Caco-2 (cell line): Measurements from ENCODE around the gene ARHGAP30. TPM values are rescaled to one million over a fixed set of nuclear protein-coding genes. Genes with fewer than 3 reads are reported as not detected.
"Not testable (repeated sequence)": the region's sequence is repeated elsewhere in the genome, so short reads cannot be mapped to it uniquely, and the experiment has no call there.

ENCODE experiments used
- BruUV-seq: library from RNA; stranded (reverse); fragments of 400-500 nt; replicated peaks from 2 replicates; lab custom pipeline; 2021; lab: Mats Ljungman, UMichigan
- CTCF ChIA-PET: fragments of 300-600 bp; sonication (Branson Sonifier 250); formaldehyde crosslinking; loops from one replicate; lab custom pipeline; 2022; ENCODE audit warnings: antibody characterized with exemption; lab: Charles Lee
- POLR2A ChIA-PET: fragments of 300-600 bp; sonication (Branson Sonifier 250); formaldehyde crosslinking; loops from one replicate; lab custom pipeline; 2022; ENCODE audit warnings: antibody characterized with exemption; lab: Charles Lee
- DNase-seq, 2 experiments: peaks; one replicate each; pipeline versions ENCODE4 v3.0.0 to v3.0.0-alpha.2; 2020 to 2022
- H3K27me3 ChIP-seq: replicated peaks from 2 replicates; pipeline ENCODE4 v1.6.0; 2011; ENCODE audit warnings: low read length; ENCODE audit not compliant: control insufficient read depth, insufficient read depth
- H3K36me3 ChIP-seq: 2 replicates; pipeline ENCODE4 v1.5.1; 2011; ENCODE audit warnings: low read length; ENCODE audit not compliant: control insufficient read depth, insufficient read depth
- H3K4me1 ChIP-seq: fragments of 250-450 bp; sonication (Bioruptor Pico); 2 replicates; pipeline ENCODE4 v1.5.1; 2020; ENCODE audit warnings: mild to moderate bottlenecking
- H3K4me3 ChIP-seq: 2 replicates; pipeline ENCODE4 v1.5.1; 2011; ENCODE audit warnings: low read depth, mild to moderate bottlenecking, control low read depth, low read length
- H3K9me3 ChIP-seq: fragments of 250-450 bp; sonication (Bioruptor Pico); 2 replicates; pipeline ENCODE4 v1.5.1; 2020; ENCODE audit warnings: mild to moderate bottlenecking, moderate library complexity
- H3K27ac Mint-ChIP-seq: one replicate; pipeline ENCODE4 v1.8.0; 2022; ENCODE audit warnings: mixed read lengths; ENCODE audit not compliant: unreplicated experiment
- H3K27me3 Mint-ChIP-seq: one replicate; pipeline ENCODE4 v1.8.0; 2022; ENCODE audit warnings: mixed read lengths; ENCODE audit not compliant: insufficient read depth, unreplicated experiment
- H3K36me3 Mint-ChIP-seq: one replicate; pipeline ENCODE4 v1.8.0; 2022; ENCODE audit warnings: mild to moderate bottlenecking, mixed read lengths; ENCODE audit not compliant: insufficient read depth, unreplicated experiment
- H3K4me1 Mint-ChIP-seq: one replicate; pipeline ENCODE4 v1.8.0; 2022; ENCODE audit warnings: low read depth, mixed read lengths; ENCODE audit not compliant: unreplicated experiment
- H3K4me3 Mint-ChIP-seq: one replicate; pipeline ENCODE4 v1.8.0; 2022; ENCODE audit warnings: mild to moderate bottlenecking, moderate library complexity, mixed read lengths; ENCODE audit not compliant: unreplicated experiment
- H3K9me3 Mint-ChIP-seq: one replicate; pipeline ENCODE4 v1.8.0; 2022; ENCODE audit warnings: mixed read lengths; ENCODE audit not compliant: unreplicated experiment
- intact Hi-C: fragments of 100-400 bp; cut with micrococcal nuclease; formaldehyde crosslinking; loops from one replicate; pipeline ENCODE4 v1.10.0; 2022; ENCODE audit not compliant: unreplicated experiment
- total RNA-seq: library from RNA; stranded (reverse); gene quantifications from 2 replicates; pipeline ENCODE4 v1.2.3, GENCODE V29; 2022
- TF ChIP-seq, protein P1 (sequence below), 2 experiments: fragments of 200-600 bp in 1 of 2; IDR thresholded peaks; 1 replicate in 1 of 2; 2 replicates in 1 of 2; pipeline versions ENCODE4 v1.5.1 to v1.8.0; 2011 to 2022; ENCODE audit warnings: antibody characterized with exemption in 1 of 2, control low read depth in 1 of 2, inconsistent platforms in 1 of 2, low read depth in 1 of 2, low read length in 1 of 2, mild to moderate bottlenecking in 1 of 2, moderate library complexity in 1 of 2; ENCODE audit not compliant: insufficient read depth in 1 of 2, severe bottlenecking in 1 of 2, unreplicated experiment in 1 of 2

Gene ARHGAP30
- total RNA-seq, 1 experiment from 2014 or later, result not detected

DNA sequence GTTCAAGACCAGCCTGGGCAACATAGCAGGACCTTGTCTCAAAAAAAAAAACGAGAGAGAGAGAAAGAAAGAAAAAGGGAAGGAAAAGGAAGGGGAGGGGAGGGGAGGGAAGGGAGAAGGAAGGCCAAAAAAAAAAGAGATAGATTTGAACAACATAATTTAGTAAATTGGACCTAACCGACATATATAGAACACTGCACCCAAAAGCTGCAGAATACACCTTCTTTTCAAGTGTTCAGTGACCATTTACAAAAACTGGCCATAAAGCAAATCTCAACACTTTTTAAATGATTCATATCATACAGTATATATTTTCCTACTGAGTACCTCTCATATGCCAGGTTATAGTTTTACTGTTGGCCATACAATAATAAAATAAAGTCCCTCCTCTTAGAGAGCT is 37.8 kb downstream of the ARHGAP30 start:
- no TSS peak for BruUV-seq
- H3K4me3 ChIP-seq, result no peak overlapping the region
- no peaks in the 10 kb centered on the region for H3K36me3 ChIP-seq
- ChIA-PET CTCF (interaction anchor here (0.6 kb wide), 1 partner anchor 25 kb away, joined by 4 read pairs; no protein-coding TSS in a partner anchor), POLR2A (interaction anchor here (2.0 kb wide), 1 partner anchor 11 kb away, joined by 19 read pairs; the partner anchor contains the start of gene F11R)
- 0 out of 2 replicates have a peak, but pooled peaks cover 6% of the 10 kb centered on the region for H3K9me3 ChIP-seq
- no peaks in the 10 kb centered on the region for H3K36me3 Mint-ChIP-seq
- H3K27me3 ChIP-seq, result no peaks in the 10 kb centered on the region
- peaks cover 9% of the 10 kb centered on the region for H3K4me1 Mint-ChIP-seq
- no peaks in the 10 kb centered on the region for H3K27me3 Mint-ChIP-seq
- DNase-seq, result no peak
- H3K4me1 ChIP-seq, result no peaks in the 10 kb centered on the region
- no peak overlapping the region for H3K27ac Mint-ChIP-seq
- intact Hi-C loops, result no loop called here
- H3K9me3 Mint-ChIP-seq, result no peaks in the 10 kb centered on the region
- no peak overlapping the region for H3K4me3 Mint-ChIP-seq
- TF ChIP-seq, protein P1, sequence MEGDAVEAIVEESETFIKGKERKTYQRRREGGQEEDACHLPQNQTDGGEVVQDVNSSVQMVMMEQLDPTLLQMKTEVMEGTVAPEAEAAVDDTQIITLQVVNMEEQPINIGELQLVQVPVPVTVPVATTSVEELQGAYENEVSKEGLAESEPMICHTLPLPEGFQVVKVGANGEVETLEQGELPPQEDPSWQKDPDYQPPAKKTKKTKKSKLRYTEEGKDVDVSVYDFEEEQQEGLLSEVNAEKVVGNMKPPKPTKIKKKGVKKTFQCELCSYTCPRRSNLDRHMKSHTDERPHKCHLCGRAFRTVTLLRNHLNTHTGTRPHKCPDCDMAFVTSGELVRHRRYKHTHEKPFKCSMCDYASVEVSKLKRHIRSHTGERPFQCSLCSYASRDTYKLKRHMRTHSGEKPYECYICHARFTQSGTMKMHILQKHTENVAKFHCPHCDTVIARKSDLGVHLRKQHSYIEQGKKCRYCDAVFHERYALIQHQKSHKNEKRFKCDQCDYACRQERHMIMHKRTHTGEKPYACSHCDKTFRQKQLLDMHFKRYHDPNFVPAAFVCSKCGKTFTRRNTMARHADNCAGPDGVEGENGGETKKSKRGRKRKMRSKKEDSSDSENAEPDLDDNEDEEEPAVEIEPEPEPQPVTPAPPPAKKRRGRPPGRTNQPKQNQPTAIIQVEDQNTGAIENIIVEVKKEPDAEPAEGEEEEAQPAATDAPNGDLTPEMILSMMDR (IDR thresholded peaks at IDR 0.05; ENCODE audit: insufficient read depth in 1 of 2, low read depth in 1 of 2, low read length in 1 of 2, severe bottlenecking in 1 of 2, unreplicated experiment in 1 of 2), result no peak

DNA sequence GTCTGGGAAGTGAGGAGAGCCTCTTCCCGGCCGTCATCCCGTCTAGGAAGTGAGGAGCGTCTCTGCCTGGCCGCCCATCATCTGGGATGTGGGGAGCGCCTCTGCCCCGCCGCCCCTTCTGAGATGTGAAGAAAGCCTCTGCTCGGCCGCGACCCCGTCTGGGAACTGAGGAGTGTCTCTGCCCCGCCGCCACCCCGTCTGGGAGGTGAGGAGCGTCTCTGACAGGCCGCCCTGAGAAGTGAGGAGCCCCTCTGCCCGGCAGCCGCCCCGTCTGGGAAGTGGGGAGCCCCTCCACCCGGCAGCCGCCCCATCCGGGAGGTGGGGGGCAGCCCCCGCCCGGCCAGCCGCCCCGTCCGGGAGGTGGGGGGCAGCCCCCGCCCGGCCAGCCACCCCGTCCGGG is 40.2 kb downstream of the ARHGAP30 start:
- intact Hi-C loops, H3K36me3 ChIP-seq, H3K9me3 ChIP-seq, H3K27ac Mint-ChIP-seq, H3K36me3 Mint-ChIP-seq, H3K4me1 ChIP-seq, H3K27me3 Mint-ChIP-seq, CTCF ChIA-PET, H3K4me3 Mint-ChIP-seq, BruUV-seq, H3K9me3 Mint-ChIP-seq, H3K27me3 ChIP-seq, H3K4me3 ChIP-seq, DNase-seq, POLR2A ChIA-PET: not testable (repeated sequence)
- H3K4me1 Mint-ChIP-seq, result peaks cover 22% of the 10 kb centered on the region

DNA sequence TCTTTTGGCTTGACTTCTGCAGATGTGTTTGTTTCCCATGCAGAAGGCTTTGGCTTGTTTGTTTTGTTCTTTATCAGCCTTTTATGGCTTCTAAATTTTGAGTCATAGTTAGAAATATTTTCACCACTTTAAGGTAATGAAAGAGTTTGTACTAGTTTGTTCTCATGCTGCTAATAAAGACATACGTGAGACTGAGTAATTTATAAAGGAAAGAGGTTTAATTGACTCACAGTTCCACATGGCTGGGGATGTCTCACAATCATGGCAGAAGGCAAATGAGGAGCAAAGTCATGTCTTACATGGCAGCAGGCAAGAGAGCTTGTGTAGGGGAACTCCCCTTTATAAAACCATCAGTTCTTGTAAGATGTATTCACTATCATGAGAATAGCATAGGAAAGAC is 42.7 kb downstream of the ARHGAP30 start:
- H3K27ac Mint-ChIP-seq, BruUV-seq, DNase-seq, H3K9me3 Mint-ChIP-seq, H3K4me3 Mint-ChIP-seq, H3K36me3 ChIP-seq, H3K4me1 ChIP-seq, POLR2A ChIA-PET, H3K36me3 Mint-ChIP-seq, H3K27me3 Mint-ChIP-seq, H3K27me3 ChIP-seq, H3K9me3 ChIP-seq, H3K4me3 ChIP-seq, CTCF ChIA-PET, intact Hi-C loops: not testable (repeated sequence)
- peaks cover 15% of the 10 kb centered on the region for H3K4me1 Mint-ChIP-seq

DNA sequence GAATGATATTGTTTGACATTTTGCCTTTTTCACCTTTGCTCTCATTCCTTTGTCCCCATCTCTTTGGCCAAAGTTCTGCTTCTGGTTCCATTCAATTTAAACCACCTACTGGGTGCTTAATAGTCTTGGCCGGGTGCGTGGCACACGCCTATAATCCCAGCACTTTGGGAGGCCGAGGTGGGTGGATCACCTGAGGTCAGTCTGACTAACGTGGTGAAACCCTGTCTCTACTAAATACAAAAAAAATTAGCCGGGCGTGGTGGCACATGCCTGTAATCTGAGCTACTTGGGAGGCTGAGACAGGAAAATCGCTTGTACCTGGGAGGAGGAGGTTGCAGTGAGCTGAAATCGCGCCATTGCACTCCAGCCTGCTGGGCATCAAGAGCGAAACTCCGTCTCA is 47.3 kb downstream of the ARHGAP30 start:
- peak overlapping the region; percentile 89 for H3K4me3 Mint-ChIP-seq
- H3K27me3 Mint-ChIP-seq, H3K9me3 ChIP-seq, BruUV-seq, H3K27me3 ChIP-seq, H3K9me3 Mint-ChIP-seq, DNase-seq, intact Hi-C loops, H3K36me3 ChIP-seq: not testable (repeated sequence)
- ChIA-PET CTCF (interaction anchor here (1.0 to 3.3 kb wide), 4 partner anchors 9 to 143 kb away, joined by 3 to 53 read pairs (median 8); partner anchors contain the start of gene PPOX), POLR2A (interaction anchor here (0.6 to 3.2 kb wide), 3 partner anchors 16 to 50 kb away, joined by 3 to 84 read pairs (median 20); partner anchors contain the start of genes TSTD1 and USF1)
- H3K36me3 Mint-ChIP-seq, result peaks cover 23% of the 10 kb centered on the region
- peak overlapping the region; percentile 97 for H3K27ac Mint-ChIP-seq
- peaks cover 47% of the 10 kb centered on the region for H3K4me1 Mint-ChIP-seq
- H3K4me3 ChIP-seq, result peak overlapping the region; percentile 54
- peaks cover 29% of the 10 kb centered on the region for H3K4me1 ChIP-seq
